Thyroid gland (tissue), 4 donors: ENCODE results near the gene ST6GALNAC2.

Experiments used
- CTCF ChIP-seq, 6 experiments: fragments of 200-600 bp in 3 of 6; fragments of 450-650 bp in 3 of 6; sonication (generic) in 3 of 6; IDR thresholded peaks; one replicate each; pipeline ENCODE4 v1.5.1; 2016 to 2019; ENCODE audit warnings: antibody characterized with exemption in 6 of 6, mild to moderate bottlenecking in 2 of 6, inconsistent platforms in 1 of 6, moderate library complexity in 1 of 6
- POLR2A ChIP-seq, 2 donors: fragments of 450-650 bp; IDR thresholded peaks; one replicate each; pipeline ENCODE4 v1.6.1; 2017; ENCODE audit warnings: antibody characterized with exemption in 2 of 2, mild to moderate bottlenecking in 2 of 2, moderate library complexity in 1 of 2

- no peak for TF ChIP-seq CTCF (IDR thresholded peaks at IDR 0.05)
- TF ChIP-seq POLR2A (IDR thresholded peaks at IDR 0.05) = no peak
These were observed 55.5 kb downstream of the ST6GALNAC2 start for GRCh38 chr17:76530095-76530723.
